GM18511 (cell line): ENCODE data around the gene FASTKD3.

ENCODE experiments used
- ATAC-seq: cut with Tn5 transposase; IDR thresholded peaks from one replicate; pipeline ENCODE4 v1.9.1; 2021; ENCODE audit warnings: mild to moderate bottlenecking, moderate library complexity; ENCODE audit not compliant: unreplicated experiment

The FASTKD3 gene

GRCh38 chr5:7881816-7882215, 13.0 kb upstream of the FASTKD3 start:
- no peak for ATAC-seq

- no peak for ATAC-seq
Observed at GRCh38 chr5:7881091-7881490, 12.3 kb upstream of the FASTKD3 start.

GRCh38 chr5:7878381-7878873, 9.6 kb upstream of the FASTKD3 start:
- ATAC-seq: peak; percentile 97

GRCh38 chr5:7877851-7878250, 9.0 kb upstream of the FASTKD3 start:
- no peak for ATAC-seq

GRCh38 chr5:7876867-7877266, 8.0 kb upstream of the FASTKD3 start:
- ATAC-seq: peak; percentile 57

GRCh38 chr5:7875151-7875550, 6.3 kb upstream of the FASTKD3 start:
- ATAC-seq: no peak

- no peak for ATAC-seq
Observed at GRCh38 chr5:7874639-7875038, 5.8 kb upstream of the FASTKD3 start.

- no peak for ATAC-seq
Observed at GRCh38 chr5:7873216-7873615, 4.4 kb upstream of the FASTKD3 start.

- no peak for ATAC-seq
Observed at GRCh38 chr5:7872517-7873130, 3.8 kb upstream of the FASTKD3 start.

GRCh38 chr5:7871653-7872052, 2.8 kb upstream of the FASTKD3 start:
- no peak for ATAC-seq

- peak; percentile 41 for ATAC-seq
Observed at GRCh38 chr5:7869474-7870136, 774 bp upstream of the FASTKD3 start.

- peak; percentile 2 for ATAC-seq
Observed at GRCh38 chr5:7868427-7868772, 431 bp downstream of the FASTKD3 start.

GRCh38 chr5:7867260-7867659, 1.6 kb downstream of the FASTKD3 start:
- no peak for ATAC-seq

- no peak for ATAC-seq
Observed at GRCh38 chr5:7866196-7866595, 2.6 kb downstream of the FASTKD3 start.

GRCh38 chr5:7857926-7858632, 10.8 kb downstream of the FASTKD3 start:
- no peak for ATAC-seq

- no peak for ATAC-seq
Observed at GRCh38 chr5:7857361-7857760, 11.5 kb downstream of the FASTKD3 start.

GRCh38 chr5:7856855-7857254, 12.0 kb downstream of the FASTKD3 start:
- no peak for ATAC-seq

GRCh38 chr5:7855611-7856010, 13.2 kb downstream of the FASTKD3 start:
- ATAC-seq: no peak

GRCh38 chr5:7852988-7853387, 15.8 kb downstream of the FASTKD3 start:
- no peak for ATAC-seq

GRCh38 chr5:7852542-7852941, 16.3 kb downstream of the FASTKD3 start:
- ATAC-seq: no peak

- no peak for ATAC-seq
Observed at GRCh38 chr5:7851617-7852289, 17.1 kb downstream of the FASTKD3 start.

GRCh38 chr5:7851240-7851592, 17.6 kb downstream of the FASTKD3 start:
- no peak for ATAC-seq
